Measurements from ENCODE around the gene LILRA5. TPM values are rescaled to one million over a fixed set of nuclear protein-coding genes. Genes with fewer than 3 reads are reported as not detected.

LILRA5 gene
- total and polyA plus RNA-seq, 2 donors (not counting 1 experiment from before 2014, with no cell fraction given), result 1.8 TPM; not detected in 1

GRCh38 chr19:54309811-54310210 is 3.2 kb downstream of the LILRA5 start:
- H3K9me3 ChIP-seq (ENCODE audit: control extremely low read depth in 1 of 3, control insufficient read depth in 2 of 3, insufficient read depth in 1 of 3, low read length in 2 of 3), result no peaks in the 10 kb centered on the region
- H3K36me3 ChIP-seq (replicated peaks in 1 of 2; ENCODE audit: control extremely low read depth in 1 of 2, control insufficient read depth in 1 of 2, extremely low read depth in 1 of 2, insufficient read depth in 2 of 2, low read length in 1 of 2), result no peaks in the 10 kb centered on the region
- CTCF ChIA-PET, result no interaction called here
- POLR2A ChIA-PET, result no interaction called here
- no peak overlapping the region for H3K4me2 ChIP-seq (replicated peaks; ENCODE audit: low read depth, low read length, poor library complexity, severe bottlenecking)
- H3K27ac ChIP-seq (ENCODE audit: low read length in 2 of 2), result no peak overlapping the region
- H3K27me3 ChIP-seq (replicated peaks in 1 of 4; ENCODE audit: control extremely low read depth in 1 of 4, control insufficient read depth in 3 of 4, insufficient read depth in 4 of 4, low read length in 3 of 4), result peaks cover 0 to 57% (median 30%) of the 10 kb centered on the region in 4 experiments
- WGBS (ENCODE audit: insufficient coverage), result 70% methylated on average over 4 of the region's 12 CpGs
- ATAC-seq (ENCODE audit: low read depth), result no peak
- intact Hi-C loops (cut with micrococcal nuclease), result no loop called here
- no peaks in the 10 kb centered on the region for H4K20me1 ChIP-seq (ENCODE audit: control insufficient read depth, insufficient read depth, low read length, poor library complexity, severe bottlenecking)
- H3K79me2 ChIP-seq (ENCODE audit: control insufficient read depth, insufficient read depth, low read length), result no peaks in the 10 kb centered on the region
- H3K4me1 Mint-ChIP-seq, result peaks cover 13% of the 10 kb centered on the region
- peaks cover 48% of the 10 kb centered on the region for H3K27me3 Mint-ChIP-seq
- H3K9ac ChIP-seq (ENCODE audit: low read length), result no peak overlapping the region
- TF ChIP-seq CTCF (IDR thresholded peaks at IDR 0.05) (no peak), EZH2 (IDR thresholded peaks at IDR 0.05; ENCODE audit: borderline replicate concordance, insufficient read depth, low read depth, low read length, poor library complexity, severe bottlenecking) (no peak)
- H3K4me3 Mint-ChIP-seq, result no peak overlapping the region
- peaks cover 11 to 13% of the 10 kb centered on the region in 2 donors for H3K4me1 ChIP-seq (ENCODE audit: control insufficient read depth in 2 of 2, insufficient read depth in 2 of 2, low read length in 2 of 2)
- no peak overlapping the region for H2AFZ ChIP-seq (ENCODE audit: insufficient read depth, low read depth, low read length, poor library complexity, severe bottlenecking)
- DNase-seq, result no peak
- H3K9me3 Mint-ChIP-seq (ENCODE audit: insufficient read depth), result no peaks in the 10 kb centered on the region
- no peak overlapping the region for H3K27ac Mint-ChIP-seq
- no peak overlapping the region for H3K4me3 ChIP-seq (ENCODE audit: control extremely low read depth in 1 of 5, extremely low read depth in 1 of 5, insufficient read depth in 1 of 5, low read depth in 2 of 5, low read length in 4 of 5)

GRCh38 chr19:54307389-54308020 is 5.5 kb downstream of the LILRA5 start:
- Histone ChIP-seq H3K27me3 (replicated peaks in 1 of 4; ENCODE audit: control extremely low read depth in 1 of 4, control insufficient read depth in 3 of 4, insufficient read depth in 4 of 4, low read length in 3 of 4) (peaks cover 0 to 60% (median 26%) of the 10 kb centered on the region in 4 experiments), H3K4me2 (replicated peaks; ENCODE audit: low read depth, low read length, poor library complexity, severe bottlenecking) (no peak overlapping the region), H2AFZ (ENCODE audit: insufficient read depth, low read depth, low read length, poor library complexity, severe bottlenecking) (no peak overlapping the region), H3K27ac (ENCODE audit: low read length in 2 of 2) (no peak overlapping the region), H3K9ac (ENCODE audit: low read length) (no peak overlapping the region), H3K4me3 (ENCODE audit: control extremely low read depth in 1 of 5, extremely low read depth in 1 of 5, insufficient read depth in 1 of 5, low read depth in 2 of 5, low read length in 4 of 5) (no peak overlapping the region), H3K9me3 (ENCODE audit: control extremely low read depth in 1 of 3, control insufficient read depth in 2 of 3, insufficient read depth in 1 of 3, low read length in 2 of 3) (no peaks in the 10 kb centered on the region), H3K36me3 (replicated peaks in 1 of 2; ENCODE audit: control extremely low read depth in 1 of 2, control insufficient read depth in 1 of 2, extremely low read depth in 1 of 2, insufficient read depth in 2 of 2, low read length in 1 of 2) (no peaks in the 10 kb centered on the region), H4K20me1 (ENCODE audit: control insufficient read depth, insufficient read depth, low read length, poor library complexity, severe bottlenecking) (no peaks in the 10 kb centered on the region), H3K4me1 (ENCODE audit: control insufficient read depth in 2 of 2, insufficient read depth in 2 of 2, low read length in 2 of 2) (peaks cover 11 to 12% of the 10 kb centered on the region in 2 donors), H3K79me2 (ENCODE audit: control insufficient read depth, insufficient read depth, low read length) (no peaks in the 10 kb centered on the region)
- H3K4me3 Mint-ChIP-seq, result no peak overlapping the region
- TF ChIP-seq EZH2 (IDR thresholded peaks at IDR 0.05; ENCODE audit: borderline replicate concordance, insufficient read depth, low read depth, low read length, poor library complexity, severe bottlenecking) (no peak), CTCF (IDR thresholded peaks at IDR 0.05) (no peak)
- no peaks in the 10 kb centered on the region for H3K9me3 Mint-ChIP-seq (ENCODE audit: insufficient read depth)
- CTCF ChIA-PET, result interaction anchor here (1.0 kb wide), 1 partner anchor 42 kb away, joined by 3 read pairs; no protein-coding TSS in a partner anchor
- peaks cover 9% of the 10 kb centered on the region for H3K4me1 Mint-ChIP-seq
- ATAC-seq (ENCODE audit: low read depth), result no peak
- intact Hi-C loops (cut with micrococcal nuclease), result no loop called here
- POLR2A ChIA-PET, result no interaction called here
- peak overlapping the region; percentile 10 for H3K27ac Mint-ChIP-seq
- 83% methylated on average over 3 of the region's 5 CpGs for WGBS (ENCODE audit: insufficient coverage)
- DNase-seq, result no peak
- H3K27me3 Mint-ChIP-seq, result peaks cover 43% of the 10 kb centered on the region
